Heart left ventricle (tissue), 16 donors: ENCODE results near the gene RPS6KA2. TPM values are rescaled to one million over a fixed set of nuclear protein-coding genes. Genes with fewer than 3 reads are reported as not detected.

Source experiments
- ATAC-seq, 4 donors: fragments of 200-7000 bp; cut with Tn5 transposase; one replicate each; pipeline ENCODE4 v1.9.1; 2020 to 2022; ENCODE audit warnings: moderate library complexity in 4 of 4, mild to moderate bottlenecking in 3 of 4, moderate number of reproducible peaks in 1 of 4
- DNase-seq, 5 donors: peaks; one replicate each; pipeline ENCODE4 v3.0.0-alpha.2; 2020
- H3K27ac ChIP-seq, 12 donors: fragments of 200-600 bp; sonication (generic) in 4 of 12; one replicate each; pipeline versions ENCODE4 v1.5.0 to v1.8.0; 2016 to 2022; ENCODE audit warnings: mild to moderate bottlenecking in 2 of 12
- H3K27me3 ChIP-seq, 9 donors: fragments of 200-600 bp; sonication (generic) in 2 of 9; one replicate each; pipeline versions ENCODE4 v1.5.1 to v1.8.0; 2016 to 2022; ENCODE audit warnings: mild to moderate bottlenecking in 3 of 9
- H3K36me3 ChIP-seq, 9 donors: fragments of 200-600 bp; sonication (generic) in 2 of 9; one replicate each; pipeline versions ENCODE4 v1.5.0 to v1.8.0; 2018 to 2022; ENCODE audit warnings: mild to moderate bottlenecking in 2 of 9
- H3K4me1 ChIP-seq, 12 donors: fragments of 200-600 bp; sonication (generic) in 4 of 12; one replicate each; pipeline versions ENCODE4 v1.5.0 to v1.8.0; 2016 to 2022; ENCODE audit warnings: mild to moderate bottlenecking in 3 of 12
- H3K4me3 ChIP-seq, 12 donors: fragments of 200-600 bp; sonication (generic) in 4 of 12; one replicate each; pipeline versions ENCODE4 v1.5.0 to v1.8.0; 2017 to 2022; ENCODE audit warnings: mild to moderate bottlenecking in 9 of 12, moderate library complexity in 4 of 12
- H3K9me3 ChIP-seq, 12 donors: fragments of 200-600 bp; sonication (generic) in 4 of 12; one replicate each; pipeline versions ENCODE4 v1.5.0 to v1.8.0; 2016 to 2022; ENCODE audit warnings: mild to moderate bottlenecking in 1 of 12
- POLR2A ChIP-seq, 2 donors: fragments of 450-650 bp; IDR thresholded peaks; one replicate each; pipeline ENCODE4 v1.6.1; 2017; ENCODE audit warnings: antibody characterized with exemption in 2 of 2, mild to moderate bottlenecking in 2 of 2, moderate library complexity in 2 of 2
- WGBS, 4 donors: extraction: QIAGEN DNeasy Blood & Tissue Kit in 2 of 4; methylation state at CpG; one replicate each; pipeline versions ENCODE4 v1.1.5 to v1.1.7; 2013 to 2018; 5-methylcytosine and 5-hydroxymethylcytosine counted together
- intact Hi-C, 10 donors: fragments of 100-400 bp; cut with DNase I; formaldehyde crosslinking; loops; one replicate each; pipeline versions ENCODE4 v1.11.1 to v1.14.2; 2022
- polyA plus RNA-seq, 2 donors: library from polyadenylated mRNA; stranded (reverse); fragments of 200-250 nt; gene quantifications; one replicate each; pipeline ENCODE4 v1.2.3, GENCODE V29; 2013
- total RNA-seq, 9 donors: library from RNA; depleted of rRNA in 2 of 9; stranded (reverse); fragments of >200 nt in 2 of 9; fragmentation: NEBNext Ultra II Directional in 3 of 9; extraction: Animal tissue kit (Norgen Biotek cat#: 25700) in 3 of 9; gene quantifications; one replicate each; pipeline versions ENCODE4 v1.1.0 to v1.2.4, GENCODE V29; 2016 to 2023
- TF ChIP-seq, protein P1 (sequence below), 12 donors: fragments of 200-600 bp; sonication (generic) in 4 of 12; IDR thresholded peaks; one replicate each; pipeline versions ENCODE4 v1.5.0 to v1.8.0; 2018 to 2022; ENCODE audit warnings: antibody characterized with exemption in 12 of 12, mild to moderate bottlenecking in 5 of 12
- donor health status: ischemic (EF 13 %, LVEDD 7.1; RV severe dilation, severe dysfunction).
- donor health status: healthy with polysubstance abuse.
- donor health status: DM: no; HTN: yes; CAD: no.
- donor health status: DM: no; HTN: no; CAD: no.
- donor health status: ischemic (EF 25% LVEDD 6.9; RV normal size, moderate dysfunction).
- donor health status: ischemic (EF 25% LVEDD 5.7; RV mildly dilated, moderate dysfunction).
- donor health status: healthy.
- donor health status: DM: yes; HTN: yes; CAD: no.
- donor health status: ischemic (EF 35%, LVEDD 5.7; RV mildly dilated, moderate dysfunction).
- donor health status: nonischemic (EF 11% LVEDD 7.7; RV severe dilation, severe dysfunction).
- donor health status: DM: yes; HTN: yes; CAD: no.
- donor health status: PGD.
- donor health status: ischemic (EF 29% LVEDD 5.4; RV normal size, mild dysfunction).
- donor health status: nonischemic (EF 23%, LVEDD 6.1; RV moderate dilation, normal function).

RPS6KA2 gene
- total and polyA plus RNA-seq, 11 donors, result 23.0 to 171 (median 91.6) TPM

DNA sequence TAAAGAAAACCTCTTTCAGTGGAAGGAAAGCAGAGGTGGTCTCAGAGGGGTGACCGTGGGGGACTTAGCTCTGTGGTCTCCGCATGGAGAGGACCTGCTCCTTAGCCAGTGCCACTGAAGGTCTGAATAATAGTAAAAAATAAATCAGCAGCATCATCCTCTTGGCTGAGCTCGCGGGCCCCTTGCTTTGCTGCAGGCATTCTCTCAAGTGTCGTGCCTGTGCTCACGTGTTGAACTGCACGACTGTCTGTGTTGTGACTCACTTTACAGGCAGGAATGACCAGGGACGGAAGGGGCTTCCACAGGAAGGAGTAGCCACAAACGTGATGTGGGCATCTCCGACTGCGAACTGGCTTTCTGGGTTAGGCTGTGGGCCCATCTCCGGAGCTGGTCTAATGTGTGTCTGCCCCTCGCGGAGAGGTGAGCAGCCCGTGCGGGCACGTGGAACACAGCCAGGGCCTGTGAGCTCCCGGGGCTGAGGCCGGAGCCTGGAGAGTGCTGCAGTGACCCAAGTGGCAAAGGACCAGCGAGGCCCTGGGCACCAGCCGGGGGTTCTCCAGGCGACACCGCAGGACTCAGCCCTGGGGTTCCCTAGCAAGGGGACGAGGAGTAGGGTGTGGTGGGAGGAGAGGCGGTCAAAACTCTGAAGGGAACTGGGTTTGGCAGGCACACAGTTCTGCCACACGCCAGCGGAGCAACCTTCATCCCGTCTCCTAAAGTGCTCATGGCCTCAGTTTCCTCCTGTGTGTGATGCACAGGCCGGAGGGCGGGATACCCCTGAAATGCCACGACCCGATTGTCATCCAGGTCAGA lies 129.8 kb downstream of the RPS6KA2 start:
- ATAC-seq (no peak), DNase-seq (no peak)
- Histone ChIP-seq H3K36me3 (peaks cover 0 to 86% (median 49%) of the 10 kb centered on the region in 9 donors), H3K4me1 (peaks cover 0 to 3% (median 0%) of the 10 kb centered on the region in 12 donors), H3K4me3 (no peak overlapping the region), H3K27me3 (no peaks in the 10 kb centered on the region), H3K27ac (no peak overlapping the region), H3K9me3 (no peaks in the 10 kb centered on the region)
- TF ChIP-seq, protein P1, sequence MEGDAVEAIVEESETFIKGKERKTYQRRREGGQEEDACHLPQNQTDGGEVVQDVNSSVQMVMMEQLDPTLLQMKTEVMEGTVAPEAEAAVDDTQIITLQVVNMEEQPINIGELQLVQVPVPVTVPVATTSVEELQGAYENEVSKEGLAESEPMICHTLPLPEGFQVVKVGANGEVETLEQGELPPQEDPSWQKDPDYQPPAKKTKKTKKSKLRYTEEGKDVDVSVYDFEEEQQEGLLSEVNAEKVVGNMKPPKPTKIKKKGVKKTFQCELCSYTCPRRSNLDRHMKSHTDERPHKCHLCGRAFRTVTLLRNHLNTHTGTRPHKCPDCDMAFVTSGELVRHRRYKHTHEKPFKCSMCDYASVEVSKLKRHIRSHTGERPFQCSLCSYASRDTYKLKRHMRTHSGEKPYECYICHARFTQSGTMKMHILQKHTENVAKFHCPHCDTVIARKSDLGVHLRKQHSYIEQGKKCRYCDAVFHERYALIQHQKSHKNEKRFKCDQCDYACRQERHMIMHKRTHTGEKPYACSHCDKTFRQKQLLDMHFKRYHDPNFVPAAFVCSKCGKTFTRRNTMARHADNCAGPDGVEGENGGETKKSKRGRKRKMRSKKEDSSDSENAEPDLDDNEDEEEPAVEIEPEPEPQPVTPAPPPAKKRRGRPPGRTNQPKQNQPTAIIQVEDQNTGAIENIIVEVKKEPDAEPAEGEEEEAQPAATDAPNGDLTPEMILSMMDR (IDR thresholded peaks at IDR 0.05), result no peak
- no peak for TF ChIP-seq POLR2A (IDR thresholded peaks at IDR 0.05)
- 91 to 93% (median 93%) methylated on average over 29 to 32 of the region's 32 CpGs for WGBS, 4 donors
- intact Hi-C loops, result no loop called here

DNA sequence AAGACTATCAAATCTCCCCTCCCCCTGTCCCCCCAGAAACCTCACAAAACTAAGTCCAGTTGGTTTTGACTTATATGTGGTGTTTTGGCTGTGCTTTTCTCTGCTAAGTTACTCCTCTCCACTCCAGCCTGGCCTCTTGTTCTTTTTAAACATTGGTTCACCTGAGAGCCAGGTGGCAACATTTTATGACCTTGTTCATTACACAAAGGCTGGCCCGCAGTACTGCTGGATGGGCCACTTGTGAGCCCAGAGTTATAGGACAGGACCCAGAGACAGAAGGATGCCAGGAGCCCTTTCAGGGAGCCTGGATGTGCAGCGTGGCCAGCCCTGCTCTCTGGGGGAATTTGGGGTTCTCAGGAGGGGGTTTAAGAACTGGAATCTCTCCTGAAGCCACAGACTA lies 130.6 kb downstream of the RPS6KA2 start:
- no peaks in the 10 kb centered on the region for H3K27me3 ChIP-seq
- no peak overlapping the region for H3K4me3 ChIP-seq
- ATAC-seq (no peak), DNase-seq (no peak)
- peaks cover 0 to 80% (median 51%) of the 10 kb centered on the region in 9 donors for H3K36me3 ChIP-seq
- peaks cover 0 to 2% (median 0%) of the 10 kb centered on the region in 12 donors for H3K4me1 ChIP-seq
- intact Hi-C loops, result no loop called here
- 93 to 100% (median 97%) methylated on average over 2 of the region's 2 CpGs for WGBS, 4 donors
- TF ChIP-seq, protein P1 (IDR thresholded peaks at IDR 0.05), result no peak
- no peak for TF ChIP-seq POLR2A (IDR thresholded peaks at IDR 0.05)
- no peak overlapping the region for H3K27ac ChIP-seq
- H3K9me3 ChIP-seq, result no peaks in the 10 kb centered on the region

DNA sequence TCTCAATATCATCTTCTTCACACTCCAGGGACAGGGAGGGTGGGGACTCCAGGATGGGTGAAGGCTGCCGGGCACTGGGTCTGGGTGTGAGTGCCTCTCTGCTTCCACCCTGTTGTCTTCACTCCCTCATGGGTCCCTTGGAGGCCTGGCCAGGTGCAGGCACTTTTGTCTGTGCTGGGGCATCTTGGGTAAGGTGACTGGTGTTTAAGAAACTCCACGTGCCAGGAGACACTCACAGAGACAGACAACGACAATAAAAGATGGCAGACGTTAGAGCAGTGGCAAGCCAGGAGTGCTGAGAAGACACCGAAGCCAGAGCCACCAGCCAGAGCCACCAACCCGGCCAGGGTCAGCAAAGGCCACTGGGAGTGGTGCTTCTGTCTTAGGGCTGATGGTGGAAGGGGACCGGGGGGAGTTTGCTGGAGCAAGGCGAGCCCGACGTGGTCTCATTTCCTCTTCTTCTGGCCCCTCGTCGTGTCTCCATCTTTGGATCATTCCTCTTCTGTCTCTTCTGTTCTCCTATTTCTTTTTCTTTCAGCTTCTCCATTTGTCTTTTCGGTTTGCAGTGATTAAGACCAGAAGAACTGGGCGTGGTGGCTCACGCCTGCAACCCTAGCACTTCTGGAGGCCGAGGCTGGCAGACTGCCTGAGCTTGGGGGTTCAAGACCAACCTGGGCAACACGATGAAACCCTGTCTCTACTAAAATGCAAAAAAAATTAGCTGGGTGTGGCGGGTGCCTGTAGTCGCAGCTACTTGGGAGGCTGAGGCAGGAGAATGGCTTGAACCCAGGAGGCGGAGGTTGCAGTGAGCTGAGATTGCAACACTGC lies 131.3 kb downstream of the RPS6KA2 start:
- intact Hi-C loops, result no loop called here
- ATAC-seq (no peak), DNase-seq (no peak)
- peaks cover 0 to 10% (median 2%) of the 10 kb centered on the region in 12 donors for H3K4me1 ChIP-seq
- TF ChIP-seq, protein P1 (IDR thresholded peaks at IDR 0.05), result no peak
- no peak for TF ChIP-seq POLR2A (IDR thresholded peaks at IDR 0.05)
- no peak overlapping the region for H3K27ac ChIP-seq
- H3K9me3 ChIP-seq, result no peaks in the 10 kb centered on the region
- 91 to 95% (median 94%) methylated on average over 20 of the region's 20 CpGs for WGBS, 4 donors
- no peaks in the 10 kb centered on the region for H3K27me3 ChIP-seq
- no peak overlapping the region for H3K4me3 ChIP-seq
- H3K36me3 ChIP-seq, result peaks cover 0 to 73% (median 48%) of the 10 kb centered on the region in 9 donors
